GM18498 (cell line): ENCODE results near the gene PGM2.
"Not testable (repeated sequence)": the region's sequence is repeated elsewhere in the genome, so short reads cannot be mapped to it uniquely, and the experiment has no call there.

ENCODE experiments used
- ATAC-seq: cut with Tn5 transposase; IDR thresholded peaks from one replicate; pipeline ENCODE4 v1.9.1; 2021; ENCODE audit warnings: mild to moderate bottlenecking, moderate library complexity; ENCODE audit not compliant: unreplicated experiment

Gene PGM2

DNA sequence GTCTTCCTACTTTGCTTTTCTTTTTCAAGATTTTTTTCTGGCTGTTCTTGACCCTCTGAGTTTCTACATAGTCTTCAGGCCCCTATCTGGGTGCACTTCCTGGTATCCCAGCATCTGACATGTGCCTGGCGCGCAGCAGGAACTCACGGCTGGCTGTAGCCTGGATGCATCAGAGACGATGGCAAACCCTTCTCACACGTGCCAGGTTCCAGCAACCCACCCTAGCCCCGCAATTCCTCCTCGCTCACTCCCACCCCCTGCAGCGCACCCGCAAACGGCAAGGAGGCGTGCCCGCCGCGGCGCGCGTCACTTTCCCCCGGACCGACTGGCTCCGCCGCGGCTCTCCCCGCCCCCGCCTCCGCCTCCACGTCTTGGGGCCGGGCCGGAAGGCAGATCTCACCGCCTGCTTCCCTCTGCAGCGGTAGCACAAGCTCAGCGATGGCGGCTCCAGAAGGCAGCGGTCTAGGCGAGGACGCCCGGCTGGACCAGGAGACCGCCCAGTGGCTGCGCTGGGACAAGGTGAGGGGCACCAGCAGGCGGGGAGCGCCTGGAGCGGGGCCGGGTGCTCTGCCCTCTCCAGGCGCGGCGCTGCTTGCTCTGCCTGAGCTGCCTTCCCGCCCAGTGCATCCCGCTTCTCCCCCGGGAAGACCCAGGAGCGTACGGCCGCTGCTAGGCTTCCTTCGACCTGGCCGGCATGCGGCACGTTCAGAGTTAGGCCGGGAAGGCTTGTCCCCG lies at the start of gene PGM2:
TSS of gene PGM2 (plus strand) at position 392 of the 735 bp plus-strand sequence. CDS start at position 439, 47 bp downstream.
- ATAC-seq: peak; percentile 99

DNA sequence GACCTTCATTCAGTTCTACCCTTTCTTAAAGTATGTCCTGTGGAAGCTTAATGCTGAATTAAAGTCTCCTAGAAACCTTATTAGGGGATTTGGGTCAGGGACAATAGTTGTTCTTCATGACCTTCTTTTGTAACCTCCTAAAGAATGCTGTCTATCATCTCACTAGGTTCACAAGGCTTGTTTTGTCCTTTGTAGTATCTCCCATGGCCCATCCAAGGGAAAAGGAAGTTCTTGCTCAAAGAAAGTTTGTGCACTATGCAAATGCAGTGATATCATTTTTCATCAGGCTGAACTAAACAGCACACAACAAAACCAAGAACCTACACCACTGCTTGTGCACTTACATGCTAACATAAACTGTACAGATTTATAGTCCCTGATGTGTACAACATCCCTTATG lies 46.6 kb upstream of the PGM2 start:
- no peak for ATAC-seq

DNA sequence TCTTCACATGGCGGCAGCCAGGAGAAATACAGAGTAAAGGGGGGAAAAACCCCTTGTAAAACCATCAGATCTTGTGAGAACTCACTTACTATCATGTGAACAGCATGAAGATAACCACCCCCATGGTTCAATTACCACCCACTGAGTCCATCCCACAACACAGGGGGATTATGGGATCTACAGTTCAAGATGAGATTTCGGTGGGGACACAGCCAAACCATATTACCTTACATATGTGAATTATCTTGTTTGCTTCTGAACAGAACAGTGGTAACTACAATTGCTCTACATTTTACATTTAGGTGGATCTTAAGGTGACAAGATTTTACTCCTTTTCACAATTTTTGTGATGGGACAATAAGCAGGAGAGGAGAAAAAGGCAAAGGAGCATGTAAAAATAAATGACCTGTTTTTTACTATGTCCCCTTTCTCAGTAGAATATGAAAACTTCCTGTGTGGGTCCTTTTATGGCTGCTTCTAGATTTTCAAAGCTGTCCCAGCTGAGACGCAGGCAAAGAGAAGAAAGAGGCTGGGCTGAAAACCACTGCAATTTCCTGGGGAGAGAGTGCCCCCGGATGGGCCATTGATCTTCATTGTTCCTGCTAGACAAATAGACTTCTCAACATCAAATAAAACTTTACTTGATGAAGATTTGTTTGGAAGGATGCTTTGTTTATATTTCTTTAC lies 45.9 kb upstream of the PGM2 start:
- ATAC-seq: no peak

GRCh38 chr4:37781131-37781455 lies 45.4 kb upstream of the PGM2 start:
- no peak for ATAC-seq

- not testable (repeated sequence) for ATAC-seq
Measured at GRCh38 chr4:37786267-37786666, 40.2 kb upstream of the PGM2 start.

DNA sequence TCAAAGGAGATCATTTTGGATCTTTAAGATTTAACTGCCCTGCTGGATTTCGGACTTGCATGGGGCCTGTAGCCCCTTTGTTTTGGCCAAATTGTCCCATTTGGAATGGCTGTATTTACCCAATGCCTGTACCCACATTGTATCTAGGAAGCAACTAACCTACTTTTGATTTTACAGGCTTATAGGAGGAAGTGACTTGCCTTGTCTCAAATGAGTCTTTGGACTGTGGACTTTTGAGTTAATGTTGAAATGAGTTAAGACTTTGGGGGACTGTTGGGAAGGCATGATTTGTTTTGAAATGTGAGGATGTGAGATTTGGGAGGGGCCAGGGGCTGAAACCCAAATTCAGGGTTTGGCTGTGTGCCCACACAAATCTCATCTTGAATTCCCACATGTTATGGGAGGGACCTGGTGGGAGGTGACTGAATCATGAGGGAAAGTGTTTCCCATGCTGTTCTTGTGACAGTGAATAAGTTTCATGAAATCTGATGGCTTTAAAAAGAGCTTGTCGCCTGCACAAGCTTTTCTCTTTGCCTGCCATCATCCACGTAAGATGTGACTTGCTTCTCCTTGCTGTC lies 38.5 kb upstream of the PGM2 start:
- not testable (repeated sequence) for ATAC-seq

DNA sequence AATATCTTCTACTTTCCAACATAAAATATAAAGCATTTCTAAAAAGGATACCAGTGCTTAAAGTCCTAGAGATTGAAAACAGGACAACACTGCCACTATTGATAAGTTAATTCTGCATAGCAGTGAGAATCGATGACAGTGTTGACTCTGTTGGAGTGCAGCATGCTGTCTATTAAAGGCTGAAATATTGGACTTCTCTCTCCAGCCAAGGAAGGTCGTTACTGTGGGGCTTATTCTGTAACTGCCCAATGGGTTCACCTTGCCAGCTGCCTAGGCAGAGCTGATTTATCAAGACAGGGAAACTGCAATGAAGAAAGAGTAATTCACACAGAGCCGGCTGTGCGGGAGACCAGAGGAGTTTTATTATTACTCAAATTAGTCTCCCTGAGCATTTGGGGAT lies 37.7 kb upstream of the PGM2 start:
- no peak for ATAC-seq

DNA sequence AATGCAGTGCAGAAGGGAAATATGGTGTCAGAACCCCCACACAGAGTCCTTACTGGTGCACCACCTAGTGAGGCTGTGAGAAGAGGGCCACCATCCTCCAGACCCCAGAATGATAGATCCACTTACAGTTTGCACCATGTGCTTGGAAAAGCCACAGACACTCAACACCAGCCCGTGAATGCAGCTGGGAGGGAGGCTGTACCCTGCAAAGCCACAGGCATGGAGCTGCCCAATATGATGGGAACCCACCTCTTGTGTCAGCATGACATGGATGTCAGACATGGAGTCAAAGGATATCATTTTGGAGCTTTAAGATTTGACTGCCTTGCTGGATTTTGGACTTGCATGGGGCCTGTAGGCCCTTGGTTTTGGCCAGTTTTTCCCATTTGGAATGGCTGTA lies 34.2 kb upstream of the PGM2 start:
- no peak for ATAC-seq

GRCh38 chr4:37793562-37793961 lies 32.9 kb upstream of the PGM2 start:
- ATAC-seq: no peak

- no peak for ATAC-seq
Measured at GRCh38 chr4:37794056-37794455, 32.4 kb upstream of the PGM2 start.

- no peak for ATAC-seq
Measured at GRCh38 chr4:37795581-37796195, 30.8 kb upstream of the PGM2 start.

- ATAC-seq: no peak
Measured at GRCh38 chr4:37797374-37797773, 29.1 kb upstream of the PGM2 start.

GRCh38 chr4:37797923-37798322 lies 28.6 kb upstream of the PGM2 start:
- no peak for ATAC-seq

- no peak for ATAC-seq
Measured at GRCh38 chr4:37798616-37799015, 27.9 kb upstream of the PGM2 start.

DNA sequence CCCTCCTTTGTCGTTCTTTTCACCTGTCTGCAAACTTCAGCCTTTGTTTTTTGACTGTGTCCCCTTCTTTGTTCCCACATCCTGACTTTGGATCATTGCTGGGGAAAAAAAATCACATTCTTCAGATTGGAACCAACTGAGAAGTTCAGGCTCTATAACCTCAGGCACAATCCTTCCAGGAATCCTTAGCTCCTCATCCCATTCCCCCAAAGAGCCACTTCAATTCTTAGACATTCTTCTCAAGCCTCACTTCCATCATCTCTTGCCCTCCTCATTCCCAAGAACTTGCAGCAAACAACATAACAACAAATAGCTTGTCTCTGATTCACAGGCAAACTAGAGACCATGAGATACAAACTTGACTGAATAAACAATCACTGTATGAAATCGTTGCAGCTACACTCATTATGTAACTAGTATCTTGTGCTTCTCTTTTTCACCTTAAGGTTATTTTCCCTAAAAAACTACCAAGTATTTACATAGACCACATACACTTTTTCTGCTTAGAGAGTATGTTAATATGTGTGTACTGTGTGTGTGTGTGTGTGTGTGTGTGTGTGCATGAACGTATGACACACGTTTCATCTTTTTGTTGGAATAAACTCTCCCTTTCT lies 26.4 kb upstream of the PGM2 start:
- no peak for ATAC-seq

- ATAC-seq: no peak
Measured at GRCh38 chr4:37802068-37802666, 24.3 kb upstream of the PGM2 start.

- no peak for ATAC-seq
Measured at GRCh38 chr4:37803348-37803973, 23.0 kb upstream of the PGM2 start.

DNA sequence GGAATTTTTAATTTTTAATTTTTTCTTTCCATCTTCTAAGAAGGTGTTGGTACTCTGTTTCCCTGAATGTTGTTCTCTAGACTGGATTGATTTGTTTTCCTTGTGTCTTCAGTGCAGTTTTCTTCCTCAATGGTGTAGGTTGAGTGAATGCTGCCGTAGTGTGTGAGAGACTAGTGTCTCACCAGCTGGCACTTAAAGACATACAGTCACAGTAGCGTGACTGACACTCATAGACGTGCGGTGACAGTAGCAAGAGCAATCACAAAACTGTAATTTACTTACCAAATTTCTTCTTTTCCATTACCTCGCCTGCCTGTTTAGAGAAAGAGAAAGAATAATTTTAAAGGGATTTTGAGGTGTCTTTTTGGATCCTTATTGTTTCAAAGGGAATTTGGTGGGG lies 21.4 kb upstream of the PGM2 start:
- ATAC-seq: no peak

DNA sequence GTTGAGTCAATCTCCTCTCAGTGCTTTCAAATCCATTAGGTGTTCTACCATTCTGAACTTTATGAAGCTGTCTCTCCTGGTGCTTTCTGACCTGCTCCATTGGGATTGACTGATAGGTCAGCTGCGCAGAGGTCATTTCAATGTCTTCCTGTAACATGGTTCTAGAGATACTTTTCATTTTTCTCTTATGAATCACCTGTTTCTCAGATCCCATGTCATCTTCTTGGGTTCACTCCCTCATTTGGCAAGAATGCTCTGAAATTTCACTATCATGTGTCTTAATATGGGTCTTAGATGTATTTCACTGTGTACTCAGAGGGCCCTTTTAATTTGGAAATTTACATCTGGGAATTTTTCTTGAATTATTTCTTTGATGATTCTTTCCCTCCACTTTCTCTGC lies 13.8 kb upstream of the PGM2 start:
- no peak for ATAC-seq

DNA sequence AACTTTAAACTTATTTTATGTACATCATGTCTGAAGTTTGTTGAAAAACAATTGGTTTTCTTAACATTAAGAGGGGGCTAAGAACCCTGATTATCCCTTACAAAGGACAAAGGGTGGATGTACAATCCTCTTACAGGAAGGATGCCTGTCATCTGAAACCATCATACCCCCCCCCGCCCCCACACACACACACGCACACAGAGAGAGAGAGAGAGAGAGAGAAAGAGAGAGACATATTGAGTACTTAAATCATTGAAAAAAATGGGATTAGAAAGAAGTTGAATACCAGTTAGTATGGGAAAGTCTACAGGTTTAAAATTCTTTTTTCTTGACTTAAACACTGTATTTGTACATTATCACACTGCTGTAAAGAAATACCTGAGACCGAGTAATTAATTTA lies 10.9 kb upstream of the PGM2 start:
- ATAC-seq: no peak

GRCh38 chr4:37816006-37816405 lies 10.5 kb upstream of the PGM2 start:
- no peak for ATAC-seq
